GM06990 (cell line): ENCODE measurements around the gene LCE1E.

ENCODE experiments used
- DNase-seq: peaks from one replicate; pipeline ENCODE4 v3.0.0-alpha.2; 2011; ENCODE audit not compliant: insufficient read length; ENCODE audit errors: extremely low read depth
- H3K27me3 ChIP-seq: replicated peaks from 2 replicates; pipeline ENCODE4 v1.6.0; 2011; ENCODE audit warnings: low read length; ENCODE audit not compliant: control insufficient read depth, insufficient read depth
- H3K36me3 ChIP-seq: 2 replicates; pipeline ENCODE4 v1.5.1; 2011; ENCODE audit warnings: low read length; ENCODE audit not compliant: control insufficient read depth, insufficient read depth
- H3K4me3 ChIP-seq: replicated peaks from 2 replicates; pipeline ENCODE4 v1.5.1; 2011; ENCODE audit warnings: low read depth, mild to moderate bottlenecking, control low read depth, low read length
- CTCF ChIP-seq: IDR thresholded peaks from 2 replicates; pipeline ENCODE4 v1.5.1; 2011; ENCODE audit warnings: low read length, control low read depth, mild to moderate bottlenecking, inconsistent platforms; ENCODE audit not compliant: insufficient read depth, poor library complexity, severe bottlenecking

Gene LCE1E

GRCh38 chr1:152795686-152796085, 9.6 kb downstream of the LCE1E start:
- Histone ChIP-seq H3K36me3 (no peaks in the 10 kb centered on the region), H3K4me3 (no peak overlapping the region), H3K27me3 (no peaks in the 10 kb centered on the region)
- no peak for DNase-seq
- no peak for TF ChIP-seq CTCF

- no peak for DNase-seq
- TF ChIP-seq CTCF = no peak
- H3K36me3 ChIP-seq = no peaks in the 10 kb centered on the region
- H3K27me3 ChIP-seq = no peaks in the 10 kb centered on the region
- H3K4me3 ChIP-seq = no peak within 1 kb of the TSS
Observed at GRCh38 chr1:152796421-152796820, 10.4 kb downstream of the LCE1E start, which contains the start of gene LCE1D. TSS of gene LCE1D (plus strand) at chr1:152796721. CDS start at chr1:152797795, 1,074 bp downstream.

DNA sequence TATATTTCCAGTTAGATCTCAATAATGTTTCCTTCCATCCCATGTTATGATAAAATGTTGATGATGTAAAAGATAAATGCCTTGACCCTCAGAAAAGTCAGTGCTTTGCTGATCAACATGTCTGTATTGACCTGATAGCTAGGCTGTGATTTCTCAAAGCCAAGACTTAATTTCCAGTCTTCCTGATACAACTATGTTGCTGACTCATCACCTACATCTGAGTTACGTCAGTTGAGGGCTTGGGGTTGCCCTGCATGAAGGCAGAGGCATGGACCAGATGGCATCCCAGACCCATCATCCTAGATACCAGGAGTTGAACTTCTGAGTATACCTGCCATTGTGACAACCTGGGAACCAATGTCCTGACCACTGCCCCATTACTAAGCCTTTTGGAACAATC, 15.3 kb downstream of the LCE1E start:
- DNase-seq = no peak
- TF ChIP-seq CTCF = no peak
- no peak overlapping the region for H3K4me3 ChIP-seq
- H3K27me3 ChIP-seq = no peaks in the 10 kb centered on the region
- H3K36me3 ChIP-seq = no peaks in the 10 kb centered on the region

GRCh38 chr1:152806576-152806975, 20.5 kb downstream of the LCE1E start, which contains the start of gene LCE1C:
TSS of gene LCE1C (minus strand) at chr1:152806651. CDS start at chr1:152805478, 1,173 bp downstream.
- no peaks in the 10 kb centered on the region for H3K27me3 ChIP-seq
- no peak for DNase-seq
- no peak within 1 kb of the TSS for H3K4me3 ChIP-seq
- TF ChIP-seq CTCF = no peak
- no peaks in the 10 kb centered on the region for H3K36me3 ChIP-seq

DNA sequence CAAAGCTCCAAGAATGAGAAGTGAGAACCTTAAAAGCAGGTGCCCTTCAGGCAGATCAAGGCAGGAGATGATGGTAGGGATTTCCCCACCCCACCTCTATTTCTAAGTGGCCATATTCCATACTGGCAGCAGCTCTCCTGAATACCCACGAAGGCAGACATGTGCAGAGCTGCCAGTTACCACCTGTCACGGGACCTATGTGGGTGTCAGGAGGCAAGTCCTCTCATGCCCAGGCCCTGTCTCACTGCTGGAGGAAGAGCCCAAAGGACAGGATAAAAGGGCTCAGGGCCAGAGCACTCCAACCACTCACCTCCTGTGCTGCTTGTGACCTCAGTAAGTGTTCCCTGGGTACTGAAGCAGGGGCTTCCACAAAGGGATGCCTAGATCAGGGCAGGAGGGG, 25.0 kb downstream of the LCE1E start:
- Histone ChIP-seq H3K36me3 (no peaks in the 10 kb centered on the region), H3K27me3 (no peaks in the 10 kb centered on the region), H3K4me3 (no peak overlapping the region)
- DNase-seq = no peak
- TF ChIP-seq CTCF = no peak

- no peak within 1 kb of the TSS for H3K4me3 ChIP-seq
- no peak for DNase-seq
- TF ChIP-seq CTCF = no peak
- H3K27me3 ChIP-seq = no peaks in the 10 kb centered on the region
- no peaks in the 10 kb centered on the region for H3K36me3 ChIP-seq
Observed at GRCh38 chr1:152811671-152812070, 25.6 kb downstream of the LCE1E start, which contains the start of gene LCE1B. TSS of gene LCE1B (plus strand) at chr1:152811971. CDS start at chr1:152812447, 476 bp downstream.
